Liver (tissue), 9 donors: ENCODE data around the gene FAM76B. TPM values are rescaled to one million over a fixed set of nuclear protein-coding genes. Genes with fewer than 3 reads are reported as not detected.

Experiments
- DNase-seq: peaks from one replicate; pipeline ENCODE4 v3.0.0-alpha.2; 2017; ENCODE audit warnings: low spot score
- H3K27ac ChIP-seq, 2 donors: one replicate each; pipeline ENCODE4 v1.7.0; 2013; ENCODE audit warnings: inconsistent platforms in 2 of 2, low read length in 2 of 2, control low read depth in 1 of 2, low read depth in 1 of 2, mild to moderate bottlenecking in 1 of 2
- H3K27me3 ChIP-seq, 4 donors: one replicate each; pipeline versions ENCODE4 v1.6.1 to v1.7.0; 2013; ENCODE audit warnings: low read length in 3 of 4, inconsistent platforms in 1 of 4, mild to moderate bottlenecking in 1 of 4, moderate library complexity in 1 of 4; ENCODE audit not compliant: control insufficient read depth in 4 of 4, insufficient read depth in 4 of 4
- H3K36me3 ChIP-seq, 4 donors: one replicate each; pipeline versions ENCODE4 v1.6.1 to v1.7.0; 2013; ENCODE audit warnings: low read length in 3 of 4, mild to moderate bottlenecking in 3 of 4, low read depth in 1 of 4, moderate library complexity in 1 of 4; ENCODE audit not compliant: control insufficient read depth in 4 of 4, insufficient read depth in 3 of 4
- H3K4me1 ChIP-seq, 4 donors: one replicate each; pipeline versions ENCODE4 v1.6.1 to v1.7.0; 2013; ENCODE audit warnings: low read length in 3 of 4, mild to moderate bottlenecking in 3 of 4, moderate library complexity in 1 of 4; ENCODE audit not compliant: control insufficient read depth in 4 of 4, insufficient read depth in 4 of 4
- H3K4me3 ChIP-seq, 3 donors: one replicate each; pipeline versions ENCODE4 v1.6.1 to v1.7.0; 2013; ENCODE audit warnings: low read length in 3 of 3, control low read depth in 1 of 3, low read depth in 1 of 3, mild to moderate bottlenecking in 1 of 3
- H3K9ac ChIP-seq, 2 donors: one replicate each; pipeline ENCODE4 v1.7.0; 2013; ENCODE audit warnings: low read length in 2 of 2, mild to moderate bottlenecking in 2 of 2, moderate library complexity in 2 of 2, control low read depth in 1 of 2, low read depth in 1 of 2
- H3K9me3 ChIP-seq, 4 donors: one replicate each; pipeline versions ENCODE4 v1.6.1 to v1.7.0; 2013; ENCODE audit warnings: low read length in 3 of 4; ENCODE audit not compliant: control insufficient read depth in 4 of 4
- EGR1 ChIP-seq, 2 donors: IDR thresholded peaks; 2 replicates each; pipeline ENCODE4 v1.6.1; 2016 to 2018; ENCODE audit warnings: antibody characterized with exemption in 2 of 2, low read depth in 2 of 2
- GABPA ChIP-seq, 2 donors: IDR thresholded peaks in 1 of 2; conservative IDR thresholded peaks in 1 of 2; 2 replicates each; pipeline ENCODE4 v1.6.1; 2016; ENCODE audit warnings: antibody characterized with exemption in 2 of 2, mild to moderate bottlenecking in 1 of 2, moderate library complexity in 1 of 2
- HNF4G ChIP-seq: IDR thresholded peaks from 2 replicates; pipeline ENCODE4 v1.6.1; 2016; ENCODE audit warnings: antibody characterized with exemption
- NR2F2 ChIP-seq: IDR thresholded peaks from 2 replicates; pipeline ENCODE4 v1.6.1; 2016; ENCODE audit warnings: antibody characterized with exemption
- RAD21 ChIP-seq, 2 donors: IDR thresholded peaks; 2 replicates each; pipeline ENCODE4 v1.6.1; 2016; ENCODE audit warnings: antibody characterized with exemption in 2 of 2, mild to moderate bottlenecking in 2 of 2
- RXRA ChIP-seq, 2 donors: IDR thresholded peaks; 2 replicates each; pipeline ENCODE4 v1.6.1; 2017 to 2018; ENCODE audit warnings: antibody characterized with exemption in 2 of 2, mild to moderate bottlenecking in 1 of 2
- TAF1 ChIP-seq: conservative IDR thresholded peaks from 2 replicates; pipeline ENCODE4 v1.6.1; 2016; ENCODE audit warnings: antibody characterized with exemption, mild to moderate bottlenecking
- YY1 ChIP-seq: IDR thresholded peaks from 2 replicates; pipeline ENCODE4 v1.6.1; 2016; ENCODE audit warnings: antibody characterized with exemption, mild to moderate bottlenecking
- ZBTB33 ChIP-seq: IDR thresholded peaks from 2 replicates; pipeline ENCODE4 v1.6.1; 2016; ENCODE audit warnings: antibody characterized with exemption
- WGBS: extraction: QIAGEN DNeasy Blood & Tissue Kit; methylation state at CpG from one replicate; pipeline ENCODE4 v1.1.7; 2013; 5-methylcytosine and 5-hydroxymethylcytosine counted together
- polyA plus RNA-seq, 2 donors: library from polyadenylated mRNA; stranded (reverse) in 1 of 2; unstranded in 1 of 2; fragments of 200-250 nt in 1 of 2; fragments of >200 nt in 1 of 2; fragmentation: Nextera tagmentation in 1 of 2; extraction: Ambion mirVana in 1 of 2; gene quantifications; one replicate each; pipeline versions ENCODE4 v1.2.1 to v1.2.3, GENCODE V29; 2013 to 2015
- total RNA-seq, 2 donors: library from RNA; depleted of rRNA; stranded (reverse); fragments of >200 nt; gene quantifications; one replicate each; pipeline ENCODE4 v1.2.3, GENCODE V29; 2014
- TF ChIP-seq, protein P1 (sequence below): IDR thresholded peaks from 2 replicates; pipeline ENCODE4 v1.6.1; 2016; ENCODE audit warnings: antibody characterized with exemption
- TF ChIP-seq, protein P2 (sequence below): IDR thresholded peaks from 2 replicates; pipeline ENCODE4 v1.6.1; 2016; ENCODE audit warnings: antibody characterized with exemption
- TF ChIP-seq, protein P3 (sequence below): IDR thresholded peaks from 2 replicates; pipeline ENCODE4 v1.6.1; 2016; ENCODE audit warnings: antibody characterized with exemption, mild to moderate bottlenecking
- donor health status: healthy.
- donor health status: healthy.
- donor health status: healthy.
- donor health status: healthy.
- donor health status: healthy.

FAM76B gene
- total and polyA plus RNA-seq, 4 donors = 5.0 to 62.9 (median 19.3) TPM

- no peak for TF ChIP-seq ZBTB33
- TF ChIP-seq GABPA (IDR thresholded peaks at IDR 0.05 in 1 of 2, conservative IDR thresholded peaks at IDR 0.05 in 1 of 2) = no peak
- TF ChIP-seq, protein P1, sequence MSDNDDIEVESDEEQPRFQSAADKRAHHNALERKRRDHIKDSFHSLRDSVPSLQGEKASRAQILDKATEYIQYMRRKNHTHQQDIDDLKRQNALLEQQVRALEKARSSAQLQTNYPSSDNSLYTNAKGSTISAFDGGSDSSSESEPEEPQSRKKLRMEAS = no peak
- TF ChIP-seq, protein P2, sequence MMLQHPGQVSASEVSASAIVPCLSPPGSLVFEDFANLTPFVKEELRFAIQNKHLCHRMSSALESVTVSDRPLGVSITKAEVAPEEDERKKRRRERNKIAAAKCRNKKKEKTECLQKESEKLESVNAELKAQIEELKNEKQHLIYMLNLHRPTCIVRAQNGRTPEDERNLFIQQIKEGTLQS = no peak
- no peak for TF ChIP-seq YY1
- TF ChIP-seq TAF1 = no peak
- TF ChIP-seq HNF4G = no peak
- no peak for TF ChIP-seq RAD21 (IDR thresholded peaks at IDR 0.05)
Measured at GRCh38 chr11:95793116-95793515, 3.5 kb upstream of the FAM76B start (continued).

DNA sequence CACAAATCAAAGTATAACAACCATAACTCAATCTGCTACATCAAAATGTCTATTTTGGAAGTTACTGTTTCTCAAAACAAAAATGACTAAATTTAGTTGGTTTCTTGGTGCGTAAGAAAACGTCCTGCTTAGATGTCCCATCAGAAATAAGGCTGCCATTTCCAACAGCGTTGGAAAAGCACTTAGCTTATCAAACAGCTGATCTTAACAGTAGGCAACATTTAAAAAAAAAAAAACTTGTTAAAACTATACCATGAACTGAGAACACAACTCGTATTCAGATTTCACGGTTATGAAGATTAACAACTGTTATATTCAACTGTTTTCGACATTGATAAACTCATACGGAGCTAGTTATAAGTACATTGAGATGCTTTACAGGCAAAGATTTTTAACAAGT is 3.1 kb upstream of the FAM76B start:
- no peaks in the 10 kb centered on the region for H3K36me3 ChIP-seq
- H3K27me3 ChIP-seq = no peaks in the 10 kb centered on the region
- peak overlapping the region in 1 of 3 donors; percentile 33 for H3K4me3 ChIP-seq
- peaks cover 11 to 50% (median 23%) of the 10 kb centered on the region in 4 donors for H3K4me1 ChIP-seq
- no peaks in the 10 kb centered on the region for H3K9me3 ChIP-seq
- 95% methylated on average over 7 of the region's 7 CpGs for WGBS
- TF ChIP-seq HNF4G (no peak), ZBTB33 (no peak)
- peak overlapping the region in 1 of 2 donors; percentile 23 for H3K27ac ChIP-seq
- DNase-seq = no peak
- H3K9ac ChIP-seq = peak overlapping the region in 1 of 2 donors; percentile 100

DNA sequence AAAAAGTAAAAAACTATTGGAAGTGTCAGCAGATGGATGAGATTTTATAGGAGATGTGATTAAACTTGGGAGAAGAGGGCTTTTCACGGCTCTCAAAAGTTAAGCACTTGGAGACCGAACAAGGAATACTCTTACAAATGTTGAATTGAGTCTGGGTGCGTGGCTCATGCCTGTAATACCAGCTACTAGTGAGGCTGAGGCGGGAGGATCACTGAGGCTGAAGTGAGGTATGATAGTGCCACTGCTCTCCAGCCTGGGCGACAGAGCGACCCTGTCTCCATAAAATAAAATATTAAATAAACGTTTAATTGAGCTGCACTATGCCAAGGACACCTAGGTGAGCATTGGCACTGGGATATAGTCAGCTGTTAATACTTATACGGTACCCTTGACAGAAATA is 2.6 kb upstream of the FAM76B start:
- H3K4me3 ChIP-seq = peak overlapping the region; percentile 33 to 96 (median 93)
- H3K27ac ChIP-seq = peak overlapping the region; percentile 99
- H3K4me1 ChIP-seq = peaks cover 11 to 50% (median 23%) of the 10 kb centered on the region in 4 donors
- H3K9me3 ChIP-seq = no peaks in the 10 kb centered on the region
- 74% methylated on average over 8 of the region's 8 CpGs for WGBS
- TF ChIP-seq YY1 = no peak
- no peak for TF ChIP-seq EGR1 (IDR thresholded peaks at IDR 0.05; ENCODE audit: low read depth in 2 of 2)
- TF ChIP-seq RXRA (IDR thresholded peaks at IDR 0.05) = no peak
- H3K9ac ChIP-seq = peak overlapping the region; percentile 61 to 100
- no peaks in the 10 kb centered on the region for H3K27me3 ChIP-seq
- peaks cover 0 to under 1% (median 0%) of the 10 kb centered on the region in 4 donors for H3K36me3 ChIP-seq
- no peak for DNase-seq

DNA sequence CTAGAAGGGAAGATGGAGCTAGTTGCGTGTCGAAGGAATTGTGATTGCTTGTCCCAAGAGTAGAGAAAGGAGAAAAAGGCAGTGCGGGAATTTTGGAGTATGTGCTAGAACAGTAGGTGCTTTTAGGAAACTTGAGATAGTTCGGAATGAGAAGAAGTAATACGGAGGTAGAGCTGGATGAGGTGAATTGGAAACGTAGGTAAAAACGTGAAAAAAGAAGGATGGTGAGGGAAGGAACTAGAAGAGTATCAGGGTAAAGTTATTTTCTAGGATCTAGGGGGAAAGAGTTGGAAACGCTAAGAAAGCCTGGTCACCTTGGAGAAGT is 2.1 kb upstream of the FAM76B start:
- Histone ChIP-seq H3K4me3 (peak overlapping the region; percentile 86 to 96 (median 93)), H3K9me3 (no peaks in the 10 kb centered on the region), H3K36me3 (peaks cover 0 to 2% (median under 1%) of the 10 kb centered on the region in 4 donors), H3K4me1 (peaks cover 8 to 47% (median 22%) of the 10 kb centered on the region in 4 donors), H3K27ac (peak overlapping the region; percentile 99), H3K9ac (peak overlapping the region; percentile 61 to 100), H3K27me3 (no peaks in the 10 kb centered on the region)
- 26% methylated on average over 8 of the region's 8 CpGs for WGBS
- no peak for DNase-seq
- TF ChIP-seq TAF1 = no peak
- no peak for TF ChIP-seq RAD21 (IDR thresholded peaks at IDR 0.05)
- no peak for TF ChIP-seq ZBTB33
- TF ChIP-seq RXRA (IDR thresholded peaks at IDR 0.05) = no peak
- TF ChIP-seq NR2F2 = no peak
- no peak for TF ChIP-seq HNF4G
- TF ChIP-seq, protein P3, sequence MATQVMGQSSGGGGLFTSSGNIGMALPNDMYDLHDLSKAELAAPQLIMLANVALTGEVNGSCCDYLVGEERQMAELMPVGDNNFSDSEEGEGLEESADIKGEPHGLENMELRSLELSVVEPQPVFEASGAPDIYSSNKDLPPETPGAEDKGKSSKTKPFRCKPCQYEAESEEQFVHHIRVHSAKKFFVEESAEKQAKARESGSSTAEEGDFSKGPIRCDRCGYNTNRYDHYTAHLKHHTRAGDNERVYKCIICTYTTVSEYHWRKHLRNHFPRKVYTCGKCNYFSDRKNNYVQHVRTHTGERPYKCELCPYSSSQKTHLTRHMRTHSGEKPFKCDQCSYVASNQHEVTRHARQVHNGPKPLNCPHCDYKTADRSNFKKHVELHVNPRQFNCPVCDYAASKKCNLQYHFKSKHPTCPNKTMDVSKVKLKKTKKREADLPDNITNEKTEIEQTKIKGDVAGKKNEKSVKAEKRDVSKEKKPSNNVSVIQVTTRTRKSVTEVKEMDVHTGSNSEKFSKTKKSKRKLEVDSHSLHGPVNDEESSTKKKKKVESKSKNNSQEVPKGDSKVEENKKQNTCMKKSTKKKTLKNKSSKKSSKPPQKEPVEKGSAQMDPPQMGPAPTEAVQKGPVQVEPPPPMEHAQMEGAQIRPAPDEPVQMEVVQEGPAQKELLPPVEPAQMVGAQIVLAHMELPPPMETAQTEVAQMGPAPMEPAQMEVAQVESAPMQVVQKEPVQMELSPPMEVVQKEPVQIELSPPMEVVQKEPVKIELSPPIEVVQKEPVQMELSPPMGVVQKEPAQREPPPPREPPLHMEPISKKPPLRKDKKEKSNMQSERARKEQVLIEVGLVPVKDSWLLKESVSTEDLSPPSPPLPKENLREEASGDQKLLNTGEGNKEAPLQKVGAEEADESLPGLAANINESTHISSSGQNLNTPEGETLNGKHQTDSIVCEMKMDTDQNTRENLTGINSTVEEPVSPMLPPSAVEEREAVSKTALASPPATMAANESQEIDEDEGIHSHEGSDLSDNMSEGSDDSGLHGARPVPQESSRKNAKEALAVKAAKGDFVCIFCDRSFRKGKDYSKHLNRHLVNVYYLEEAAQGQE = no peak
- TF ChIP-seq EGR1 (IDR thresholded peaks at IDR 0.05; ENCODE audit: low read depth in 2 of 2) = no peak
- TF ChIP-seq GABPA (IDR thresholded peaks at IDR 0.05 in 1 of 2, conservative IDR thresholded peaks at IDR 0.05 in 1 of 2) = no peak
